ENCODE measurements around the gene SPI1. TPM values are rescaled to one million over a fixed set of nuclear protein-coding genes. Genes with fewer than 3 reads are reported as not detected.
"Not testable (repeated sequence)": the region's sequence is repeated elsewhere in the genome, so short reads cannot be mapped to it uniquely, and the experiment has no call there.

The SPI1 gene
- total and polyA plus RNA-seq, 4 donors, result 7.9 to 12.9 (median 9.7) TPM

DNA sequence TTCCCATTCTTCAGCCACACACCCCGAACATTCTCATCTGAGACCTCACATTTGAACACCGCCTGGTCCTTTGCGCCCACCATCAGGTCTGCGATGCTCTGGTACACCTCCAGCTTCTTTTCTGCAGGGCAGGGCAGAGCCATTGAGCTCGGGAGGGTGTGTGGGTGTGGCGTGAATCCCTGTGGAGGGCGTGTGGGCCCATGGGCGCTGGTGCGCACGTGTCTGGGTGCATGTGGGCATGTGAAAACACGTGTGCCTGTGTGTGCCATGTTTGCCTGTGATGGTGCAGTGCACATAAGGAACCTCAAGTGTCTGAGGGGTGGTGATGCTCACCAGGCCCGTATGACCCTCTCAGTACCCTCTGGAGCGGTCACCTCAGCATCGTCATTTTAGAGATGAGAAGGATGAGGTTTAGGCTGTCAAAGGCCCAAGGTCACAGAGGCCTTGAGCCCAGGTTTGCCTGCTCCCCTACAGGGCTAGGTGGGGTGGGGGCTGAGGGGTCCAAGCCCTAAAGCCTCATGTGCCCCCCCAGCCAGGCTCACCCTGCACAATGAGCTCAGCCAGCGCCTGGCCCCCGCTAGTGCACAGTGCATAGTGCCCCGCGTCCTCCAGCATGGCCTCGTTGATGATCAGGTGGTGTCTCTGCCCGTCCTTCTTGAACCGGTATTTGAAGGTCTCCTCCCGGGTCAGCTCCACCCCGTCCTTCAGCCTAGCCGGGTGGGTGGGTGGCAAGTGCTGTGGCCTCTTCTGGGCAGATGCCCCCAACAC is 36.1 kb downstream of the SPI1 start:
- H3K4me3 ChIP-seq (ENCODE audit: low read depth, low read length), result no peak overlapping the region
- H3K4me1 ChIP-seq (ENCODE audit: control insufficient read depth, insufficient read depth, low read length), result no peaks in the 10 kb centered on the region
- H3K36me3 ChIP-seq (ENCODE audit: control insufficient read depth, insufficient read depth, low read length), result no peaks in the 10 kb centered on the region
- DNase-seq (ENCODE audit: low read depth in 4 of 6, low spot score in 6 of 6), result no peak
- no peak overlapping the region for H3K27ac ChIP-seq (ENCODE audit: low read depth, low read length)
- no peaks in the 10 kb centered on the region for H3K27me3 ChIP-seq (ENCODE audit: control insufficient read depth, insufficient read depth, low read length)
- H3K9me3 ChIP-seq (ENCODE audit: control insufficient read depth, insufficient read depth, low read length), result no peaks in the 10 kb centered on the region
- WGBS (ENCODE audit: insufficient coverage), result 94% methylated on average over 24 of the region's 24 CpGs

DNA sequence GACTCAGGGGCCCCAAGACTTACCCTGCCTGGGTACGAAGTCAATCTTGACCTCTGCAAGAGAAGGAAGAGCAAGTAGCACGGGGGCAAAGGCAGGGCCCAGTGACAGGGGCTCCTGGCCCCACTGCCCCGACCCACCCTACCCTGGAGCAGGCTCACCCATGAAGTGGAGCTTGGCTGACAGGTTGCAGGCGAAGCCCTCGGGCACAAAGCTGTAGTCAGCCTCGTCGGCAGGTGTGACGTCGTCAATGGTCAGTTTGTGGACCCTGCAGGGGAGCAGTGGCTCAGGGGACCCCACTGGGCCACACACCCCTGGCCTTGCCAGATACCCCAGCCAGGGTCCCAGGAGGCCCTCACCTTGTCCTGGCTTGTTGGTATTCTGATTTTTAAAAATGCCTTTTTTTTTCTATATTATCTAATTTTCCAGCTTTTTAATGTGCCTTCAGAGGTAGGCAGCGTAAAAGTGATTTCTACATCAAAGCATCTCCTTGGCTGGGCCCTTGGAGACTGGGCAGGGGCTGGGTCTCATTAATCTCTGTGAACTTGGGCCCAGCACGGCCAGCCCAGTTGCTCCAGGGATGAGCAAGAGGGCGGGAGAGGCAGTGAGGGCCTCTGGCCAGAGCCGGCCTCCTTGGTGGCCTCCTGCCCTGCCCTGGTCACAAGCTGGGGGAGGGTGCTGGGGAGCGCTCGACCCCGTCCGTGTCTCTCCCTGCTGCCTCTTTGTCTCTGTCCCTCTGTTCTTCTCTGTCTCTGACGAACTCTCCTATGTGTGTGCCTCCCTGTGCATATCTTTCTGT is 37.2 kb downstream of the SPI1 start:
- no peaks in the 10 kb centered on the region for H3K9me3 ChIP-seq (ENCODE audit: control insufficient read depth, insufficient read depth, low read length)
- no peak overlapping the region for H3K27ac ChIP-seq (ENCODE audit: low read depth, low read length)
- H3K36me3 ChIP-seq (ENCODE audit: control insufficient read depth, insufficient read depth, low read length), result no peaks in the 10 kb centered on the region
- H3K4me1 ChIP-seq (ENCODE audit: control insufficient read depth, insufficient read depth, low read length), result no peaks in the 10 kb centered on the region
- H3K27me3 ChIP-seq (ENCODE audit: control insufficient read depth, insufficient read depth, low read length), result no peaks in the 10 kb centered on the region
- no peak for DNase-seq (ENCODE audit: low read depth in 4 of 6, low spot score in 6 of 6)
- 58% methylated on average over 17 of the region's 18 CpGs for WGBS (ENCODE audit: insufficient coverage)
- H3K4me3 ChIP-seq (ENCODE audit: low read depth, low read length), result no peak overlapping the region

DNA sequence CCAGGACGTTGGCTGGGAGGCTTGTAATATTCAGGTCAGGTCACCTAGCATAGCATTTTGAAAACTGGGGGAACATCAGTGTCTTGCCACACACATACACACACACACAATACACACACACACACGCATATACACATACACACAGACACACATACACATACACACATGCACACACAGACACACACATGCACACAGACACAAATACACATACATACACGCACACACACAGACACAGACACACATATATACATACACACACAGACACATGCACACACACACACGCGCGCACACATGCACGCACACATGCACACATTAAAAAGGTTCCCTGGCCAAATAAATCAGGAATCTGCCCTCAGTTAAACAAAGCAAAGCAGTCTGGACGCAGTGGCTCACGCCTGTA is 38.3 kb downstream of the SPI1 start:
- no peak overlapping the region for H3K27ac ChIP-seq (ENCODE audit: low read depth, low read length)
- 80% methylated on average over 9 of the region's 9 CpGs for WGBS (ENCODE audit: insufficient coverage)
- no peaks in the 10 kb centered on the region for H3K9me3 ChIP-seq (ENCODE audit: control insufficient read depth, insufficient read depth, low read length)
- no peaks in the 10 kb centered on the region for H3K27me3 ChIP-seq (ENCODE audit: control insufficient read depth, insufficient read depth, low read length)
- H3K36me3 ChIP-seq (ENCODE audit: control insufficient read depth, insufficient read depth, low read length), result no peaks in the 10 kb centered on the region
- DNase-seq (ENCODE audit: low read depth in 4 of 6, low spot score in 6 of 6), result no peak
- H3K4me1 ChIP-seq (ENCODE audit: control insufficient read depth, insufficient read depth, low read length), result no peaks in the 10 kb centered on the region
- H3K4me3 ChIP-seq (ENCODE audit: low read depth, low read length), result no peak overlapping the region

DNA sequence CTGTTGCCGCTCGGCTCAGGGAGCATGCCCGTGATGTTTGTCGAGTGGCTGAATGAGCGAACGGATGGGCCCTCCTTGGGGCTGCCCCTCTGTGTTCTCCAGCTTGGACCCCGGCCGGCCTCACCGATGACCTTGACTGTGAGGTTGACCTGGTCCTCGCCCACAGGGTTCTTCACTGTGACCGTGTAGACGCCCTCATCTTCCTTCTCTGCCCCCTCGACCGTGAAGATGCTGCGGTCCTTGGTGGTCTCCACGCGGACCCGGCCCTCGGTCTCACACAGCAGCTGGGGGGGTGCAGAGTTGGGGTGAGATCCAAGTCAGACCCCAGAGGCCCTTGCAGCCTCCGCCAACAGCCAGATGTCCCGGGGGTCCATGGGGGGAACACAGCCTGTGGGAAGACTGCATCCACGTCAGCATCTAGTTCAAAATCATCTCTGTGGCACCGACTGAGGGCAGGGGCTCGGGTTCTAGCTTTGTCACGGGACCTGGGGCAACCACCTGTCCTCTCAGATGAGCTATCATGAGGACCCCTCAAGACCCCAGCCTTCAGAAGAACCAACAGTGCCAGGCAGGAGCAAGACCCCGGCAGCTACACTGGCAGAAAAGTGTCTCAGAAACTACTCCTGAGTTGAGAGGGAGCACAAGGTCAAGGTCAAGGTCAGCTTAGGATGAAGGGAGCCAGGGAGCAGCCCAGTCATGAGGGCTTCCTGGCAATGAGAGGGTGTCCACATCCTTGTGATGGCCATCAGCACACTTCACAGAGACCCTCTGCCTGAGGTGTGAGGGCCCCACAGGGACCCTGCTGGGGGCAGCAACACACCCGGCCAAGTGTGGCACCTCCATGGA is 39.7 kb downstream of the SPI1 start:
- Histone ChIP-seq H3K9me3 (ENCODE audit: control insufficient read depth, insufficient read depth, low read length) (no peaks in the 10 kb centered on the region), H3K27ac (ENCODE audit: low read depth, low read length) (no peak overlapping the region), H3K36me3 (ENCODE audit: control insufficient read depth, insufficient read depth, low read length) (no peaks in the 10 kb centered on the region), H3K4me3 (ENCODE audit: low read depth, low read length) (no peak overlapping the region), H3K27me3 (ENCODE audit: control insufficient read depth, insufficient read depth, low read length) (no peaks in the 10 kb centered on the region), H3K4me1 (ENCODE audit: control insufficient read depth, insufficient read depth, low read length) (no peaks in the 10 kb centered on the region)
- 88% methylated on average over 24 of the region's 27 CpGs for WGBS (ENCODE audit: insufficient coverage)
- no peak for DNase-seq (ENCODE audit: low read depth in 4 of 6, low spot score in 6 of 6)

DNA sequence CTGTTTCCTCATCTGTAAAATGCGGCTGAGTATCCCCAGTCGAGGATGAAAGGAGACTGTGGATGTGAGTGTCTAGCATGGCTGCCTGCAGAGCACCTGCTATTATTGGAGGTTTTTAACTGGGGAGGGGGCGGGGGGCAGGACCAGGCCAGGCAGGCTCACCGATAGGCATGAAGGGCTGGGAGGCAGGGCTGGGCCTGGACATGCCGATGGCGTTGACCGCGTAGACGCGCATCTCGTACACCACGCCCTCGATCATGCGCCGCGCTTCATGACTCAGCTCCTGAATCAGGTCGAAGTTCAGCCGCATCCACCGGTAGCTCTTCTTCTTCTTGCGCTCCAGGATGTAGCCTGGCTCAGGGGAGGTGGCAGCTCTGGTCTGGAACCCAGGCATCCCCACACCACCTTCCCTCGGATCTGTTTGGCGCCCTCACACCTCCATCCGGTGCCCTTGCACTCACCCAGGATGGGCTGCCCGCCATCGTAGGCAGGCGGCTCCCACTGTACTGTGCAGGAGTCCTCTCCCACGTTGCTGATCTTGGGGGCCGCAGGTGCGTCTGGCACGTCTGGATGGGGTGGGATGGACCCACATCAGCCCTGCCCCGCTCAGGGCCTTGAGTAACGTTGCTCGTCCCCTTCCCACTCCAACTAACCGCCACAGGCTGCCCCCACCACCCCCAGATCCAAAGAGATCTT is 41.0 kb downstream of the SPI1 start:
- no peaks in the 10 kb centered on the region for H3K4me1 ChIP-seq (ENCODE audit: control insufficient read depth, insufficient read depth, low read length)
- no peaks in the 10 kb centered on the region for H3K9me3 ChIP-seq (ENCODE audit: control insufficient read depth, insufficient read depth, low read length)
- no peak overlapping the region for H3K27ac ChIP-seq (ENCODE audit: low read depth, low read length)
- DNase-seq (ENCODE audit: low read depth in 4 of 6, low spot score in 6 of 6), result no peak
- no peaks in the 10 kb centered on the region for H3K27me3 ChIP-seq (ENCODE audit: control insufficient read depth, insufficient read depth, low read length)
- H3K4me3 ChIP-seq (ENCODE audit: low read depth, low read length), result no peak overlapping the region
- H3K36me3 ChIP-seq (ENCODE audit: control insufficient read depth, insufficient read depth, low read length), result peaks cover 6% of the 10 kb centered on the region
- WGBS (ENCODE audit: insufficient coverage), result 89% methylated on average over 27 of the region's 34 CpGs

DNA sequence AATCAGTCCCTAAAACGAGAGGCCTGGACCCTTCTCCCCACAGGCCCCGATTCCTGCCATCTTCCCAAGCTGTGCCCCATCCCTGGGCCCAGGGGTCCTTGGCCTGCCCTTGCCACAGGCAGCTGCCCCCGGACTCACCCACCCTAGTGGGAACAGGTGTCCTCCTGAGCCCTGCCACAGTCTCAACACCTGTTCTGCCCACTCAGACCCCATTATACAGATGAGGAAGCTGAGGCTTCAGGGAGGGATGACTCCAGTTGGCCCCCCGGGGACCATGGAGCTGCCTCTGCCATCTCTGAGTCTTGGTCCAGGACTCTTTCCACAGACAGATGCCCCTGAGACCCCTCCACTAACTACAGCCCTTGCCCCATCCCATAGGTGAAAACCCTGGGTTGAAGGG is 41.8 kb downstream of the SPI1 start:
- H3K4me3 ChIP-seq (ENCODE audit: low read depth, low read length), result no peak overlapping the region
- no peaks in the 10 kb centered on the region for H3K27me3 ChIP-seq (ENCODE audit: control insufficient read depth, insufficient read depth, low read length)
- DNase-seq (ENCODE audit: low read depth in 4 of 6, low spot score in 6 of 6), result no peak
- H3K36me3 ChIP-seq (ENCODE audit: control insufficient read depth, insufficient read depth, low read length), result peaks cover 11% of the 10 kb centered on the region
- no peak overlapping the region for H3K27ac ChIP-seq (ENCODE audit: low read depth, low read length)
- no peaks in the 10 kb centered on the region for H3K9me3 ChIP-seq (ENCODE audit: control insufficient read depth, insufficient read depth, low read length)
- WGBS (ENCODE audit: insufficient coverage), result 90% methylated on average over 3 of the region's 4 CpGs
- no peaks in the 10 kb centered on the region for H3K4me1 ChIP-seq (ENCODE audit: control insufficient read depth, insufficient read depth, low read length)

DNA sequence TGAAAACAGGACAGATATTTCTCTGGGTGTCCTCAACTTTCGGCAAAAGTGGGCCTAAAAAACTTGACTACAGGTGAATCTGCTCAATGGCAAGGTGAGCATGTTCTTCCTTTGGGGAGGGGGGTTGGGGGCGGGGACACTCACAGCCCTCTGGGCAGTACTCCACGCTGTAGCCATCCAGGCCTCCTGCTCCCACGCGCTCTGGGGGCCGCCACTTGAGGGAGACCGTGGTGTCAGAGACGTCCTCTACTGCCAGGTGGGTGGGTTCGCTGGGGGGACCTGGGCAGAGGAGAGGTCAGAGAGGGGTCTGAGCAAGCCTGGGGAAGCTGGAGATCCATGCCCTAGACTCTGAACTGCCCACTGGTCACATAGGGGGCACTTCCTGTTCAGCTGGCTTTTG is 42.6 kb downstream of the SPI1 start:
- WGBS (ENCODE audit: insufficient coverage), result 68% methylated on average over 5 of the region's 9 CpGs
- no peak for DNase-seq (ENCODE audit: low read depth in 4 of 6, low spot score in 6 of 6)
- H3K27me3 ChIP-seq (ENCODE audit: control insufficient read depth, insufficient read depth, low read length), result no peaks in the 10 kb centered on the region
- no peak overlapping the region for H3K27ac ChIP-seq (ENCODE audit: low read depth, low read length)
- H3K4me1 ChIP-seq (ENCODE audit: control insufficient read depth, insufficient read depth, low read length), result no peaks in the 10 kb centered on the region
- no peak overlapping the region for H3K4me3 ChIP-seq (ENCODE audit: low read depth, low read length)
- H3K9me3 ChIP-seq (ENCODE audit: control insufficient read depth, insufficient read depth, low read length), result no peaks in the 10 kb centered on the region
- peaks cover 18% of the 10 kb centered on the region for H3K36me3 ChIP-seq (ENCODE audit: control insufficient read depth, insufficient read depth, low read length)

DNA sequence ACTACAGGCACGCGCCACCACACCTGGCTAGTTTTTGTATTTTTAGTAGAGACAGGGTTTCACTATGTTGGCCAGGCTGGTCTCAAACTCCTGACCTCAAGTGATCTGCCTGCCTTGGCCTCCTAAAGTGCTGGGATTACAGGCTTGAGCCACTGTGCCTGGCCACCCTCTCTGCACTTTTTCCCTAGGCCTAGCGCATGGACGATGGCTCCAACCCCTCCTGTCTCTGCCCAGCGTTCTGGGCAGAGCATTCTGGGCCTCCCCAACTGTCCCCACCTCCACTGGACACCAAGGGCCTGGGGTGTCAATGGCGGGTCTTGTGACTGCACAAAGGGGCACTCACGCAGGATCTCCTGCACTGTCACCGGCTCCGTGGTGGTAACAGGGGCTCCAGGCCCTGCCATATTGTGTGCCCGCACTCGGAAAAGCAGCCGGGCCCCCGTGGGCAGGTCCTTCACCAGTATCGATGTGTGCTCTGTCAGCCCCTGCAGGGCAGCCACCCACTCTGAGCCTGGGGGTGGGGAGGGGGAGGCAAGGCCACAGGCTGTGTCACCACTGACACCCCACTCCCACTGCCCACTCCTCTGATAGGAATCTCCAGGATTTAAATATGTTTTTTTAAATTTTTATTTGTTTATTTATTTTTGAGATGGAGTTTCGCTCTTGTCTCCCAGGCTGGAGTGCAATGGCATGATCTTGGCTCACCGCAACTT is 43.5 kb downstream of the SPI1 start:
- WGBS (ENCODE audit: insufficient coverage), result 86% methylated on average over 11 of the region's 16 CpGs
- not testable (repeated sequence) for H3K27ac ChIP-seq (ENCODE audit: low read depth, low read length); H3K9me3 ChIP-seq (ENCODE audit: control insufficient read depth, insufficient read depth, low read length); H3K27me3 ChIP-seq (ENCODE audit: control insufficient read depth, insufficient read depth, low read length); DNase-seq (ENCODE audit: low read depth in 4 of 6, low spot score in 6 of 6); H3K4me3 ChIP-seq (ENCODE audit: low read depth, low read length); H3K4me1 ChIP-seq (ENCODE audit: control insufficient read depth, insufficient read depth, low read length)
- peaks cover 18% of the 10 kb centered on the region for H3K36me3 ChIP-seq (ENCODE audit: control insufficient read depth, insufficient read depth, low read length)

Data from spinal cord (tissue), 10 donors.